Anterior cingulate cortex (tissue), 58 donors: ENCODE data around the gene GFER.
A peak's percentile ranks its signal among the peaks of the same experiment; 100 is the strongest.

Experiments used
- DNase-seq, 58 donors: peaks; one replicate each; lab custom pipeline; 2025; lab: John Stamatoyannopoulos, UW

Gene GFER

GRCh38 chr16:1989209-1990100, 5.5 kb downstream of the GFER start, which contains the start of gene SYNGR3:
SYNGR3 (plus strand) TSS chr16:1989970; CDS start chr16:1990103, 133 bp downstream.
- DNase-seq = peak in 2 of 58 donors; percentile 10 to 14

- no peak for DNase-seq
Observed at GRCh38 chr16:1990101-1990350, 6.0 kb downstream of the GFER start.

DNA sequence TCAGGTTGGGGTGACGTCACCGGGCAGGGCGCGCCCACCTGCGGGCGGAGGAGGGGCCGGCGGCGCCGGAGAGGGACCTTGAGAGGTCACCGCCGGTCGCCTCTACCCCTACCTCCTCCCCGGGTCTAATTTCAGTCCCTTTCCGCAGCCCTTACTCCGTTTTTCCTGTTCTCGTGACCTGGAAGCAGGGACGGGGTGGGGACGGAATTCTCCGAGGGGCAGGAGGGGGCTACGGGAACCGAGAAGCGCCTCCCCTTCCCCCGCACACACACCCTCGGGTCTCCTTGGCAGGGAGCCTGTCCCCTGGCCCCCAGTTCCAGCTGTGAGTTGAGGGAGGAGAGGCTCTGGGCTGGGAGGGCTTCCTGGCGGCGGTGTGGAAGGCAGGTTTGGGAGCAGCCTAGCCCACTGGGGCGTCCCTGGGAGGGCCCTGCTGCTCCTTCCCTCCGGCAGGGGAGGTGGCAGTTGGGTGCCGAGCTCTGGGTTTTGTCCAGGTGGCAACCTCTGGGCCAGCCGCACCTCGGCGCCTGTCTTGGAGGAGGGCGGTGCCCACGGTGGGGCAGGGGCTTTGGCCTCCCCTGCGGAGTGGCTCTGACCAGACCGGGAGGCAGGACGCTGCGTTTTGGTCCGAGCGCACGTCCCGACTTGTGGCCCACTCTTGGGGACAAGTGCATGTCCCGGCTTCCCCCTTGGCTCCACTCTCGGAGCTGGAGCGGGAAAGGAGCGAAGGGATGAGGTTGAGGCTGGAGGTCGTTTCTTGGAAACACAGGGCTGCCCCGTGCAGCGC, 6.5 kb downstream of the GFER start:
- DNase-seq = peak in 4 of 58 donors; percentile 10 to 56 (median 31)

DNA sequence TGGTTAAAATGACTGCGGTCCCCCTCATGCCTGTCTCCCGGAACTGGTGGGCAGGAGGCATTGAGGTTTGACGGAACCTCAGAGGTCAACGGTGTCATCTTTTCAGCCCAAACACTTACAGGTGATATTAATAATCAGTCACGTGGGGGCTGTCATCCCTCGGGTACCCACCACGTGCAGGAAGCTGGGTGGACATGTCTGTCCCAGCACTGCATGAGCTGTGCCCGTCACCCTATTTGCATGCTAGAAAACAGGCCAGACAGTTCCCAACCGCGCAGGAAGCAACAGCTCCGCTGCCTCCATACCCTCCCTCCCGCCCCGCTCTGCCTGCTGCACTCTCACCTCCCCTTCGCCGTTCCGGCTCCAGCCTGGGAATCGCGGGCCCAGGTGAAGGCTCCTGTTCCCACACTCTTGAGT, 7.2 kb downstream of the GFER start:
- peak in 2 of 58 donors; percentile 7 to 36 for DNase-seq

DNA sequence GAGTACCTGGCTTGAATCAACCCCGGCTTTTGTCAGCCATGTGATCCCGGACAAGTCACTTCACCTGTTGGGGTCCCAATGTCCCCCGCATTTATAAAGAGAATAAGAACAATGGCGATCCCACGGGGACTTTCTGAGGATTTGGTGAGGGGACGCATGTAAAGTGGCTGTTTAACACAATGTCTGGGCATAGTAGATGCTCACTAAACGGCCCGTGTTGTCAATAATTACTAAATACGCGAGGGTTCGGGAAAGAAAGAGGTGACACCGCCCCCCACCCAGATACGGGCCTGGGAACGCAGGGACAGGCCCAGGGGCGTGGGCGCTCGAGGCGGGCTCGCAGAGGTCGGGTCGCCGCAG, 7.6 kb downstream of the GFER start:
- DNase-seq = no peak

DNA sequence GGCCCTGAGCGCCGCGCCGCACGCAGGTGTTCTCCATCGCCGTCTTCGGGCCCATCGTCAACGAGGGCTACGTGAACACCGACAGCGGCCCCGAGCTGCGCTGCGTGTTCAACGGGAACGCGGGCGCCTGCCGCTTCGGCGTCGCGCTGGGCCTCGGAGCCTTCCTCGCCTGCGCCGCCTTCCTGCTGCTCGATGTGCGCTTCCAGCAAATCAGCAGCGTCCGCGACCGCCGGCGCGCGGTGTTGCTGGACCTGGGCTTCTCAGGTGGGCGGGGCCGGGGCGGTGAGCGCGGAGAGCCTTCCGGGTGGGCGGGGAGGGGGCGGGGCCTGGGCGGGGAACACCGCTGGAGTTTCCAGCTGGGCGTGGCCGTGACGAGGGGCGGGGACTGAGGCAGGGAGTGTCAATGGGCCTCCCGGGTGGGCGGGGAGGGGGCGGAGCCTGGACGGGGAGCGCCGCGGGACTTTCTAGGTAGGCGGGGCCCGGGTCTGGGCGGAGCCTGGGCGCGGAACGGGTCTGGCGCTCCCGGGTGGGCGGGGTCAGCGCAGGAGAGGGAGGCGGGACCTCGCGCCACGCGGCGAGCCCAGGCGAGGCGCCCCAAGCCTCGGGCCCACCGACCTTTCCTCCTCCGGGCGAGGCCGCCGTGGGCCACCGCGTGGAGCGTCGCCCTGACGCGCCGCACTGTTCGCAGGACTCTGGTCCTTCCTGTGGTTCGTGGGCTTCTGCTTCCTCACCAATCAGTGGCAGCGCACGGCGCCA, 8.1 kb downstream of the GFER start:
- DNase-seq = peak in 57 of 58 donors; percentile 20 to 94 (median 86)

GRCh38 chr16:1992704-1993317, 8.8 kb downstream of the GFER start:
- no peak for DNase-seq

- no peak for DNase-seq
Observed at GRCh38 chr16:1993731-1994131, 9.7 kb downstream of the GFER start.

DNA sequence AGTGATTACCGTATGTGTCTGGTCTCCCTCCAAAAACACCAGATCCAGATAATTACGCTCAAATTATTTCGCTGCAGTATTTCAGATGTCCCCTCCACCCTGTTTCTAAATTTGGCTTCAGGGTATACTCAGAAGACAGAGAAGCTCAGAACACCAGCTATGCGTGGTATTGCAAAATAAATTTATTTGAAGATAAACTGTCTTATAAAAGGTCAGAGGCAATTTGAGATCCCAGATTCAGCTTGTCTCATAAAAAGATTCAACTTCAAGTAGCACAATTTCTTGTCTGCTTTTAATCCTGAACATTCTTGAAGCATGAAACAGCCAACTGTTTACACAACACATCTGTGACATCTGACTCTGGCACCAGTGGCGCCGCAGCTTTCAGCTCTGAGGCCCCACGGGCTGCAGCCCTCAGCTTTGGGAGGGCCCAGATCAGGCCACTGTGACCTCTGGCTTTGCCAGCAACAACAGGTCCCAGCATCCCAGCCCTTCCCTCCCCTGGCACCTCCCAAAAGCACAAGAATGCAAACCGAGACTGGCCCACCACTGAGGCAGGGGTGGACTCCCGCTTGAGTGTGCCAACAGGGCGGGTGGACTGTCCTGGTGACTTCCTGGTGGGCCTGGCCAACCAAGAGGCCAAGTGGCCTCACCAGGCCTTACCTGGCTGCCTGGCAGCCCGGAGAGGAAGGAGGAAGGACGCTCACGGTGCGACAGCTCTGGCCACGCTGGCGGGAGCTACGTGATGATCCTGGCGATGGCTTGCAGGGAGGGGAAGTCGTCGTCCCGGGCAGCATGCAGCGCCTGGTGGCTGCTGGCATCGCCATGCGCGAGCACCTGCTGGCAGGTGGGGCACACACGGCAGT, 13.7 kb downstream of the GFER start:
- no peak for DNase-seq

- no peak for DNase-seq
Observed at GRCh38 chr16:1998360-1998835, 14.4 kb downstream of the GFER start.

DNA sequence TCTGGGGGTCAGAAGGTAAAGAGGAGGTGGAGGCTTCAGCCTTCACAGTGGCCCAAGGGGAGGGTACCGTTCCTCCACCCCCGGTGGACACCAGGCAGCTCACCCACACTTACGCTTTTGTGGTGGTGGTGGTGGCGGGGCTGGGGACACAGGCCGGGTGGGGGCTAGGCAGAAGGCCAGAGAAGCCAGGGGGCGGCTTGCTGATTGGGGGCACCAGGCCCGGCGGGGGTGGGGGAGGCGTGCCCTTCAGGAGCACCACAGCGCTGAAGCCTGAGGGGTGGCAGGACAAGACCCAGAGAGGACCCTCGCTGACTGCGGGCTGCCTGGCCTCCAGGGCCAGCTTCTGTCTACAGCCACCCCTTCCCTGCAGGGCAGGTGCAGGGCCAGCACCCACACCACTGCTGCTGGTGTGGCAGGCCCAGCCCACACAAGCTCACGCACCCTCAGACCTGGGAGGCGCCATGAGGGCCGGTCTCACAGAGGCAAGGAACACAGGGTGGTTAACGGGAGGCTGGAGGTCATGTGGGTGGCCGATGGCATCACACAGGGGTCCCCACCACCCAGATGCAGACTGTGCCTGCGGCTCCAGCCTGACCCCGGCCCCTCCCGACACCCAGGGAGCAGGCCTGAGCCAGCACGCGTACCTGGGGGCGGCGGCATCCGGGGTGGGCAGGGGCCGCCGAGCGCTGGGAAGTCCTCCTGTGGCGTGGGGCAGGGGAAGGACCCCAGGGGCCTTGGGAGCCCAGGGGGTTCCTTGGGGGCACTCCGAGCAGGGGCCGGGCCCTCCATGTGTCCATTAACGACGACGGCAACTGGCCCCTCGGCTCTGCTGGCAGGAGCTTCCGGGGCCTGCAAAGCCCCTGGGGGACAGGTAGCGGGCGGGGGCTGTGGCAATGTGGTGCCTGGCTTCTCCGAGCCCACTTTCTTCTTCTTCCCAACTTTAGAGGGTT, 15.1 kb downstream of the GFER start:
- no peak for DNase-seq

DNA sequence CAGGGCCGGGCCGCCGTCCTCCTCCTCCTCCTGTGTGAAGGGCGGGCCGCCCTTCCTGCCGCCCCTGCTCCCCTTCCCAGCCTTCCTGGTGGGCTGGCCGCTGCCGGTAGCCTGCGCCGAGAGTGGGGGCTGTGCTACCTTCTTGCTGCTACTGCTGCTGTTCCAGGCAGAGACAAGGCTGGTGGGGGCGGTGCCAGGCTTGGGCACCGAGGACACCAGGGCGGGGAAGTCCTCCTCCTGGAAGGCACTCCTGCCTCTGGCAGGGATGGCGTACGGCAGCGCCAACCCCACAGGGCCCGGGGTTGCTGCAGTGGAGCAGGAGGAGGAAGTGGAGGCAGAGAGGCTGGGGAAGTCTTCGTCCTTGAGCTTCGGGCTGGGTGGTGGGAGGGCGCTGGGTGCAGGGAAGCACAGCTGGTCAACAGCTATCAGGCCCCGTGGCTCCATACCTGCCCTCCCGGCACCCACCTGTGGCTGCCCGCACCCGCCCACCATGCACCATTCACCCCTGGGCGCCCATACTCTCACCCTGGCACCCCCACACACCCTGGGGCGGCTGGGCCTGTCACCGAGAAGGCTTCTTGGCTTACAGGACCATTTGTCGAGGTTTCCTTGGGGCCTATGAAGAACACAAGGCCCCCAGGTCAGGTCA, 16.0 kb downstream of the GFER start:
- peak in 3 of 58 donors; percentile 22 to 45 (median 39) for DNase-seq

DNA sequence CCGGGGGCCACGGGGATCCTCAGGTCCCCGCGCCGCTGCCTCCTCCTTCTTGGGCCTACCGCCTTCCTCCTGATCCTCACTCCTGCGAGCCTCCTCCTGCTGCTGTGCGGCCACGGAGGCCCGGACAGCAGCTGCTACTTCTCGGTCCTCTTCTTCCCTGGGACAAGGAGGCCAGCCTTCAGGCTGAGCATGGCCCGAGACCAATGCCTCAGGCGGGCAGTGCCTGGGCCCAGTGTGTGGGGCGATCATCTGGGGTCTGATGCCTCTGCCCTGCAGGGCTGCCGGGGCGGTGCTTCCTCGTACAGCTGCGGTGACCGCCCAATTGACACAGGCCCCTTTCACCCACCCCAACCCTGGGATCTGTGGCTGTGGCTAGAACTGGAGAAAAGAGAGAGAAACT, 17.0 kb downstream of the GFER start:
- no peak for DNase-seq

DNA sequence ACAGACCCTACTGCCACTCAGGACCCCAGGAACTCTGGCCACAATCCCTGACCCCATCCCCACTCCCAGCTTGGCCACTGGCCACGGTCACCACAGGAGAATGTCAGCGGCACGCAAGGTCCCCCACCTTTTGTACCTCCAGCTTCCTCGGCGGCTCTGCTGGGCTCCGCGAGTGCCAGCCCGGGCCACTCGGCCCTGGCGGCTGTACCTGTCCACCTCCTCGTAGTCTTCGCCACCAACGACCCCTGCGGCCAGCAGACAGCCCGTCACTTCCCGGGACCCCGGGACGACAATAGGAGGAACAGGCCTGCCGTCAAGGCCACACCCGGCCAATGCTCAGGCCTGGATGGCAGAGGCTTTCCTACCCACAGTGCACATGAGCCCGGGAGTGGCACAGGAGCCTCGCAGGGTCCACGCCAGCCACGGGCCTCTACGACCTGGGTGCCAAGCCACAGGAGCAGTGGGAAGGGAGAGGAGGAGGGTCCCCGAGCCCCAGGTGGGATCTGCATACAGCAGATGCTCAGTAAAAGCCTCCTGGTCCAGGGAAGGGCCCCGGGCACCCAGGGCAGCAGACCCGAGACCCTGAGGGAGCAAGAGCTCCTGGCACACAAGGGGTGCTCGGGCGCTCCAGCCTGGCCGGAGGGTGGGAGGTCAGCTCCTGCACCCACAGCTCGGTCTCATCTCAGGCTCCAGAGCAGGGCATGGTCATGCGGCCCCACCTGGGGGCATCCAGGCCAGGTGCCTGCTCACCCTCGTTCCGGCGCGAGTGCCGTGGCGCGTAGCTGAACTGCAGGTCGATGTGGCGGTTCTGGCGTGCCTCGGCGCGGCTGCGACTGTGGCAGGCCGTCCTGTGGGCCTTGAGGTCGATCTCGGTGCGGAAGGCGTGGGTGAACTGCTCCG, 17.7 kb downstream of the GFER start:
- DNase-seq = no peak

DNA sequence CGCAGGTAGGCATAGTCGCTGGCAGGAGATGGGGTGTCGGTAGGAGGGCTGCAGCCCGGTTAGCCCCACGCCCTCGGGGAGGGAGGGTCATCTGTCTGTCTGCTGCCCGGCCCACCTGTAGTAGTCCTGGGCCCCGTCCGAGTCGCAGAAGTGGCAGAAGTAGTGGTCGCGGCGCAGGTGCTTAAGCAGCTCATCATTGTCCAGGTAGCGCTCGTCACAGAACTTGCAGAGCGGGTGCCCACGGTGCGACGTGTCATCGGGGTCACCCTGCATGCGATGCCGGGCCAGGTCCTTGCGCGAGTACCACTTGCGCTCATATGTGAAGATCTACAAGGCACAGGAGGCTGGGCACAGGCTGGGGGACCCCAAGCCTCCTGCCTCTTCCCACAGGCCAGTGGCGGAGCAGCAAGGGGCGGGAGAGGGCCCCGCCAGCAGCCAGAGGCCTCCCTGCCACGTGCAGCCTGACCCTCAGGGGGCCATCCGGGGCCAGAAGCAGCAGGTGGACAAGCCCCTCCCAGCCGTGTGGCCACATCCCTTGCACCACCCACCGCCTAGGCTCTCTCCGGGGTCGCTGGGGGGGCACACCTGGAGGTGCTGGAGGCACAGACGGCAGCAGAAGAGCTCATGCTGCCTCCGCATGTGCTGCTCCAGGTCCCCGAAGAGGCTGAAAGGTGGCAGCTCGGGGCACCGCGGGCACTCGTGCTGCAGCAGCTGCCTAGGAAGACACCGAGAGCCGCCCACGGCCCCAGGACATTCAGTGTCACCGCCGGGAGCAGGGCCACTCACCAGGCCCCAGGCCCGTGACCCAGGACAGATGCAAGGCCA, 18.6 kb downstream of the GFER start:
- DNase-seq = no peak
